ENCODE results near the gene SPRR1A. TPM values are rescaled to one million over a fixed set of nuclear protein-coding genes. Genes with fewer than 3 reads are reported as not detected.

Gene SPRR1A, protein sequence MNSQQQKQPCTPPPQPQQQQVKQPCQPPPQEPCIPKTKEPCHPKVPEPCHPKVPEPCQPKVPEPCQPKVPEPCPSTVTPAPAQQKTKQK
- not detected for polyA plus RNA-seq (2013, experiment 1 of 2; ENCODE audit: insufficient read length)
- not detected for polyA plus RNA-seq (2013, experiment 2 of 2; ENCODE audit: insufficient read length)

GRCh38 chr1:152983743-152984142 is at the start of gene SPRR1A:
Gene SPRR1A (plus strand): TSS chr1:152984081. CDS start chr1:152985231, 1,150 bp downstream.
- DNase-seq: no peak

GRCh38 chr1:152940614-152941013 is 43.3 kb upstream of the SPRR1A start:
- no peak for DNase-seq

DNA sequence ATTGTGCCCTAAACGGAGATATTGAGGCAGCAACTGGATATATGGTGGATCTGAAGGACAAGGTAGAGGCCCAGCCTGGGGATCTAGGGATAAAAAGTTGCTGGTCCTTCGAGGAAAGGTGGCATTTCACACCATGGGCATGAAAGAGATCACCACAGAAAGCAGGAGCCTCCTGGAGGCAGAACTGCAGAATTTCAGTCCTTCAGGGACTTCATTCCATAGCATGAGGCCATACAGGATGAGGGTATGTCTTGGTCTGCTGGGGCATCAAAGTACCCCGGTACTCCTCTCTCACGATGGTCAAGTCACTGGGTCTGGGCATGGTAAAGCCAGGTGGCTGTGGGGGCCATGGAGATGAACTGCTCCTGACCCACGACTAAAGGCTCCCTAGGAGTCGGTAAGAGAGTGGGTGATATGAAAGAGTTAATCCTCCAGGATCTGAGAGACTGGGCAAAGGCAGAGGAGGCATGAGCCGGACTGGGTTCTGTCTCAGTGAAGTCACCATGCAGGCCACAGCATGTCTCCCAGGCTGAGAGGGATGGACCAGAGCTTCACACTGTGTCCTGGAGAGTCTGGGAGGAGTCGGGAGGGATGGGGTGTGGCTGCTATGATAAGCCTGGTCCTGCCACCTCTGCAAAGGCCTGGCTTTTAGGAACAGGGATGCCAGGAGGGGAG is 42.7 kb upstream of the SPRR1A start:
- no peak for DNase-seq

GRCh38 chr1:152942161-152942560 is 41.7 kb upstream of the SPRR1A start:
- DNase-seq: no peak

DNA sequence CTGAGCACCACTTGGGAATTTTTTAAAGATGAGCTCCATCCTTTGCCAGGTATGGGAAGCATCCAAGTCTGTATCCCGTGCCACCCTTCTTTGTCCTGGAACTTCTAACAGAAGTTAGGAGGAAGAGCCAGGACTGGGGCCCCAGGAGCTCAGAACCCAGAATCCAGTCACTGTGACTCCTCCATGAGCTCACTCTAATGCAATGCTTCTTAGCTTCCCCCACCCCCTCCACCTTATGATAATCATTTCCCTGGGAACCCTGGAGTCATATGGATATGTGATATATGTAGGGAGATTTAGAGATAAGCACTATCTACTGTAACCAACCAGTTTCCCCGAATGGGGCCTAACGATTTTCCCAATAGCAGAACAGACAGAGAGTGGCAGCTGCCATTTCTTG is 37.6 kb upstream of the SPRR1A start:
- no peak for DNase-seq

DNA sequence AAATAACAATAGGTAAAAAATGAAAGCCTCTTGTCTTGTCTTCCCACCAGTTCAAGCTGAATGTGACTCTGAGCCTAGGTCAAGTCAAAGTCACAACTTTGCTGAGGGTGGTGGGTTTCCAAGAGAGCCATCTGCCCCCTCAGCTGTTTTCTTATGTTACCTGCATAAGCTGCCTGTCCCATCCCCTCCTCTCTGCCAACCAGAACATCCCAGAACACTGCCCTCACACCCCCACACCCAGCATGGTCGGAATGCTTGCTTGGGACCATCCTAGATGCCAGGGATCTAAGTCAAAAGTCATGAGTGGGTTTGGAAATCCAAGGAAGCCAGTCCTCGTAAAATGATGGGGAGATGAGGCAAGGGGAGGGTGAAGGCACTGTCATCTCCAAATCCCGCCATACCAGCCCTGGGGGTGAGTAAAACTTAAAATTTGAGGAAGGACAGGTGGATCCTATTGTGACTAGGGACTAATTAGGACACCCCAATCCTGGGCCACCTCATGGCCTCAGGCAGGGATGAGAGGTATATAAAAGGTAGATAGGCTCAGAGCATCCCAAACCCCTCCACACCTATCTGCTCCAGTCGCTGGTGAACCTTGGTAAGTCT is 37.1 kb upstream of the SPRR1A start, which contains the start of gene SPRR5:
Gene SPRR5 (plus strand): TSS at position 556 of the 606 bp plus-strand sequence. CDS start 1,349 bp downstream, outside the sequence.
- no peak for DNase-seq

DNA sequence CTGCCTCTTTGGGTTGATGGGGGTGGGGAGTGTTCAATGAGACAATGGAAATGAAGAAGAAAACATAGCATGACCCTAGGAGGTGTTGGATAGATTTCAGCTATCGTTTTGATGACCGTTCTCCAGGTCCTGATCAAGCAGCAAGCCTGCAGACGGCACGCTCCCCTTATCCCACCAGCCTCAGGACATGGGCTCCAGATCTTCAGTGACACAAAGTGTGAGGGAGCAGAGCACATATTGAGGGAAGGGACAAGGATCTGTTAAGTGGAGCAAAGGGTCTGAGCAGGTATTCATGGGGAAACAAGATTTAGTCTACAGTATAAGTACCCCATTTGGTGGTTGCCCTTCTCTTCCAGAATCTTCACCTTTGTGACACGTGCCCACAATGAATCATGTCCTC is 32.2 kb upstream of the SPRR1A start:
- DNase-seq: no peak

DNA sequence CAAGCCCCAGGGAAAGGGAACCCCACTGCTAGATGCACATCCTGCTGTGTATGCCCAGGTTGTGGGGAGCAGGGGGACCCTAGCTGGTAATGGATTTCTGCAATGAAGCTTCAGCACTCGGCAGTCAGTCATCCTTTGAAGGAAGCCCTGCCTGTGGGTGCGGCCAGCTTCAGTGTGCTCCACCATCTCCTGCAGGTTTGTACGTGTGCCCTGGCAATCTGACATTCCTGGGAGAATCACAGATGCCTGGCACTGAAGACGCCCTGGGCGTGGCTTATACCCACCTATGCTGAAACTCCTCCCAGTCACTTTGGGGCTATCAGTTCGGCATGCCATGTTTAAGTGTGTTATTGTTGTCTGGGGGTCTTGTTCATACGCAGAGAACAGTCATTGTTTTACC is 30.1 kb upstream of the SPRR1A start:
- DNase-seq: no peak

DNA sequence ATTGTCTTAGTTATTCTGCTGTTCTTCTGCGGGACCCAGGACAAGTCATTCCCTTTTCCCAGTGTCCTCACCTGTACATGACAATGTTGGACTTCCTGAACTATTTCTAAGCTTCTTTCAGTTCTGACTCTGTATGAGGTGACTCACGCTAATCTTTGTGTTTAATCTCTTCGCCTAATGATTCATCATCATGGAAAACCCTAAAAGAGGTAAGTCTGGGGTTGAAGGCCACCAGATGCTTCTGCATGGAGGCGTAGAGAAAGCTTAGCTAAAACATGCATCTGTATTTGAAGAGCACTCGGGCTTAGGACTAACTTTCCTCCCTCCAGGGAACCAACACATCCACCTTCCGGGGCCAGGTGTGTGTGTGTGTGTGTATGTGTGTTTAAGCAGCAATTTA is 29.4 kb upstream of the SPRR1A start:
- no peak for DNase-seq

GRCh38 chr1:152957561-152957960 is 26.3 kb upstream of the SPRR1A start:
- DNase-seq: no peak

DNA sequence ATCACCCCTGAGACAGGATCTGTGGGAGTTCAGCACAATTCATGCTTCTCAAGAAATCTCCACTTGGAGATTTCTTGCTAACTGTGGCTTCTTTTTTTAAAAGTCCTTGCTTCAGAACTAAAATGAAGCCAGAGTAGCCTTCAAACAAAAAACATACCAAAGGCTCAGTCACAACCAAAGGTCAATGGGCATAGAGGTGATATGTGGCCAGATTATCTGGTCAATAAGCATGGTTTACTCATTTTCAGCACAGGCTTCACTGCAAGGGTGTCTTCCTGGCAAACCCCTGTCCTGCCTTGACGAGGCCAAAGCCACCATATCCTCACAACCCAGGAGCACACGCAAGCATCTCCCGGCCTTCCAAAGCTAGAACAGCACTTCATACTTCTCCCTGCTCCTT is 24.6 kb upstream of the SPRR1A start:
- no peak for DNase-seq

- DNase-seq: no peak
Measured at GRCh38 chr1:152959801-152960451, 24.0 kb upstream of the SPRR1A start.

GRCh38 chr1:152960452-152961044 is 23.3 kb upstream of the SPRR1A start:
- no peak for DNase-seq

DNA sequence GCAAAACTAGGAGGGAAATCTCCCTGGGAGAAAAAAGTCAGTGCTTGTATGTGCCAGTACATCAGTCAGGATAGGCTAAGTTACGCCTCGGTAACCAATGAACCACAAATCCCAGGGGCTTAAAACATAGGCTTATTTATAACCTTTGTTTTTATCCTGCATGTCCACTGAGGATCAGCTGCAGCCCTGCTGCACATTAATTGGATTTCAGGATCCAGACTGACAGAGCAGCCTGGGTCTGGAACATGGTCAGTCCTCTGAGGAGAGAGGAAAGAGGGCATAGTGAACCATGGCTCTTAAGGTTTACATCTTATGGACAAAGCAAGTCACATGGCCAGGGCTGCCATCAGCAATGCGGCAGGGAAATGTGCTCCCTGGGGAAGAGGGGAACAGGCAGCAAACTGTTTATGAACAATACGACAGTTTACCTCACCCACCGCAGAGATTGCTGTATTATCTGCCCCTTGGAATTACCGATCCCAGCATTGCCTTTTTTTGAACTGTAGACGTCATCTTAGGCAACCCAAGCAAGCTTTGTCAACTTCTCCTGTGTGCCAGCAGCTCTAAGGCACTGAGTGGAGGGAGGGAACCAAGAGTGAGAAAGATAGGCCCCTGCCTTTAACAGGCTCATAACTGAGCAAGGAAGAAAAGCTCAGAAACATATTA is 22.5 kb upstream of the SPRR1A start:
- no peak for DNase-seq

- no peak for DNase-seq
Measured at GRCh38 chr1:152962876-152963415, 20.9 kb upstream of the SPRR1A start.

DNA sequence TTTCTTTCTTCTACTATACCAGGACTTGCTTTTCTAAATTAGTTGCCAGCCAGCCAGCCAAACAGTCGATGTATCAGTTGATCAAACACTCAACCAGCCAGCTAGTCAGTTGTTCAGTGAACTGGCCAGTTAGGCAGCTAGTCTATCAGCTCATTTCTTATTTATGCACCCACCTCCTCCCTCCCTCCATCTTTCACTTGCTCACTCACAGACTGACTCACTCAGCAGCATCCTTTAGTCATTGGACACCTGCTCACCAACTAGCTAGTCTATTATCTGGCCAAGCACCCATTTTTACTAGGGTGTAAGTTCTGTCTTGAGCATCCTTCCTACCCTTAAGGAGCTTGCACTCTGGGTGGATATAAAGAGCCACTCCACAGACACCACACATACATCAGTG is 19.3 kb upstream of the SPRR1A start:
- DNase-seq: no peak

GRCh38 chr1:152965853-152966252 is 18.0 kb upstream of the SPRR1A start:
- DNase-seq: no peak

DNA sequence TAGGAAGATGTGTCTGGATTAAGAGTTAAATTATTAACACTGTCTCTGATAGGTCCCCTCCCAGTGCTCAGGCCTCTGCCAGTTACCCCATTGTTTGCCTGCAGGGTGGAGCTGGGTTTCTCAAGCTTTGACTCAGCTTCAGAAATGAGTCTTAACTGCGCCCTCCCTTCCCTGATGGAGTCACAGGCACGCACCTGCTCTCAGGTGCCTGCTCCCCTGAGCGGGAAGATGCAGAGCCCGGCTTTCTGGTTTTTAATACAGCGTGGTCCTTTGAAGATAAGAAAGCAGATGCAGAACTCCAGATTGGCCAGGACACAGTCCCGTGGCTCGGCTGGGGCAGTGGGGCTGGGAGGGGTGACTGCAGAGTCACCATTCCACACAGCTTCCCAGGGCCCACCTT is 16.7 kb upstream of the SPRR1A start:
- DNase-seq: no peak

- DNase-seq: no peak
Measured at GRCh38 chr1:152968248-152968647, 15.6 kb upstream of the SPRR1A start.

DNA sequence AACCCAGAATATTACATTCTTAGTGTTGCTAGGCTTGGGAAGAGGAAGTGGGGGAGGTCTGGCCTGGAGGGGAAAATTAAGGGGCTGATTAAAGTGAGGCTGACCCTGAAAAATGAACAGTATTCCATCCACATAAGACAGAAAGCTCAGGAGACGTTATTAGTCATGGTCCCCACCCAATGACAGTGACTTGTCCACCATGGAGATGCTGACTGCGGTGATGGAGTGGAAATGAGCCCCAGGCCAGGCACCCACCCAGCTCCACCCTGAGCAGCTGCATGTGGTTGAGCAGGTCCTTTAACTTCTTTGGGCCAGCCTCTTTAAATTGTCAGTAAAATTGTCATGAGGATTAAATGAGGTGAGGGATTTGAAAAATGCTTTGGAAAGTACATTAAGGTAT is 14.8 kb upstream of the SPRR1A start:
- no peak for DNase-seq

GRCh38 chr1:152970495-152970894 is 13.4 kb upstream of the SPRR1A start, which contains the start of gene SPRR4:
Gene SPRR4 (plus strand): TSS chr1:152970648. CDS start chr1:152971891, 1,243 bp downstream.
- DNase-seq: no peak

Measured in fibroblast of skin of scalp (primary cell).